ENCODE data around the gene CD83. TPM values are rescaled to one million over a fixed set of nuclear protein-coding genes. Genes with fewer than 3 reads are reported as not detected.
"Not testable (repeated sequence)": the region's sequence is repeated elsewhere in the genome, so short reads cannot be mapped to it uniquely, and the experiment has no call there.

Gene CD83
- total RNA-seq, 2 experiments from 2014 or later = 45.6 to 48.3 TPM

DNA sequence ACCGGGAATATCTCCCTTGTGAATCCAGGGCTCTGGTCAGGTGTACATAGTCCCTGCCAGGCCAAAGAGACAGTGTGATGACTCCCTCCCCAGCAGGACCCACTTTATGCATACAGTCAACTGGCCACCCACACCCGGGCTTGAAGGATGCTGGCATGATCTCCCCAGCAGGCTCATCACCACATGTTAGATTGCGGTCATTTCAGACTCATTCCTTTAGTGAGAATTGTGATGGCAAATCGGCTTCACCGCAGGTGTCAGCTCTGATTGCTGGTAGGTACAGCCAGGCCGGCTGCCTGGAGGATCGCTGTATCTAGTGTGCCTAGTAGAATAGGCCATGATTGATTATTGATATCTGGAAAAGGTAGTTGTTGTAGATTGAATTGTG, 24.5 kb downstream of the CD83 start:
- ChIA-PET POLR2A (no interaction called here), CTCF (interaction anchor here (0.9 kb wide), 1 partner anchor 76 kb away, joined by 4 read pairs; no protein-coding TSS in a partner anchor)

DNA sequence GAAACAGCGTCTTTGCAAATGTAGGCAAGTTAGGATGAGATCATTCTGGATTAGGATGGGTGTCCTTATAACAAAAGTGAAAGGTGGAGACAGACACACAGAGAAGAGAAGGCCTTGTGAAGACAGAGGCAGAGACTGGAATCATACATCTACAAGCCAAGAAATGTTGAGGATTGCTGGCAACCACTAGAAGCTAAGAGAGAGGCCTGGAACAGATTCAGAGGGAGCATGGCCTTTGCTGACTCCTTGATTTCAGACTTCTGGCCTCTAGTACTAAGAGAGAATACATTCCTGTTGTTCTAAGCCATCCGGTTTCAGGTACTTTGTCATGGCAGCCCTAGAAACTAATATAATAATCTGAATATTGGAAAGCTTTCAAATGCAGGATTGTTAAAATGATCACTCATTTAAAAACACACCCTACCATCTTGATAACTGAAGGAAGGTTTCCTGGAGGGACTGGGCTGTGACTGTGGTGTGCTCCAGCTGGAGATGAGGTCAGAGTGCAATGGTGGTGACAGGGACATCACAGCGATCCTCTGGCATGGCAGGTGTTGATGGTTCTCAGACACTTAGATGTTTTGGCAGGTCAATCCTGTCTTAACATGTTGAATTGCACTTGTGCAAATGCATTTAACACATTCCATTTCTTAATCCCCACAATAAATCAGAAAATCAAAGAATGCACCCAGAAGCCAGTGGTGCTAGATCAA, 25.1 kb downstream of the CD83 start:
- ChIA-PET POLR2A (no interaction called here), CTCF (interaction anchor here (0.9 kb wide), 1 partner anchor 77 kb away, joined by 4 read pairs; no protein-coding TSS in a partner anchor)

DNA sequence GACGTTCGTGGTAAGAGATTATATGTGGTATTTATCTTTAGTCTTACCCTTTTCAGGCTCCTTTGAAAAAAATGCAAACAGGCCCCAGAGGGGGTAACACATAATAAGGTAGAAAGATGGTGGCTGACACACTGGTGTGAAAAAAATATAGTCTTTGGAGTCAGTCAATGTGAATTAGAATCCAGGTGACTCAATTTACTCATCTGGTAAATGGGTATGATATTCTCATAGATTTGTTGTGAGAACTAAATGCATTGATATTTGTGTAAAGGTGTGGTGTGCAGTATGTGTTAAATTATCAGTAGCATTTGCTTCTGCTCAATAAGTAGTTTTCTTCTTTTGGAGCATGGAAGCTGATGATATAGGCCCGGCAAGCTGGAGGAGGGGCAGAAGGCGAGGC, 25.7 kb downstream of the CD83 start:
- POLR2A ChIA-PET = no interaction called here
- CTCF ChIA-PET = no interaction called here

DNA sequence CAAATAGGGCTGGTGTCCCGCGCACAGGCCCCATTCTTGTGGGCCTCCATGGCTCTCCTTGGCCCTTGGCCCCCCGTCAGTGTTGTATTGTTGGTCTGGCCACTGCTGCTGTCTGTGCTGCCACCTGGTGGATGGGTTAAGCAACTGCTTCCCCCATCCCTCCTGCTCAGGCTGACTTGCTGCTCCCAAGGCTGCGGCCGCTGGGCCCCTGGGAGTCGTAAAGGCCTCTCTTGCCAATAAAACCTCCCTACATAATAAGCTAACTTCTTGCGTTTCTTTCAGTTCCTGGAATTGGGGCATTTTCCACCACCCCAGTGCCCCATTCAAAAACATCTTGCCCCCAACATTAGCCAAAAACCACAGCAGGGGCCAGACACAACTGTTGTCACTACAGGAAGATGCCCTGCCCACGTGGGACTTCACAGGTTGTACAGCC, 27.1 kb downstream of the CD83 start:
- POLR2A ChIA-PET = no interaction called here

DNA sequence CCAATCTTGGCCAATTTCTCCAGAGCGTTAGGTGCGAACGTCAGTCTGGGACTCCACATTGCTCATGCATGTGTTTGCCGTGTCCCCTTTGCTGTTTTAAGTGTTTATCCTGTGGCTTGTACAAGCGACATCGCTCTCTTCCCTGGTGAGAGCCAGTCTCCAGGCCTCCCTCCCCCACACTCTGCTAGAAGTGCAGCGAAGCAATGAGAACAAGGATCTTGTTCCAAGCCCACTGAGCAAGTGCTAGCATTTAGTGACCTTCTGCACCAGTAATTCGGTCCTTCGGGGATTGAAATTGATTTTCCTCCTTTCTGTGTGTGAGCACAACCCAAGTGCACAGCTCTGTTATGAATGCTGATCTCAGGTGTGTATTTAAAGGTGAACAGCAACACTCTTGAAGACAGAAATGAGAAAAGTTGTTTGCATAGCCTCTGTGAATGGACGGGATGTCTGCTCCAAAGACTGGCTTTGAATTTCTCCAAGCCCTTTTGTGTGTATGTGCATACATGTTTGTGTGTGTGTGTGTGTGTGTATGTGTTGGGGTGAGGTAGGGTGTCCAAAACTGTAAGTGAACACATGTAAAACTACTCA, 29.0 kb downstream of the CD83 start:
- CTCF ChIA-PET = no interaction called here
- POLR2A ChIA-PET = no interaction called here

More for the DNA sequence above, 27.1 kb downstream of the CD83 start:
- CTCF ChIA-PET = interaction anchor here (0.7 to 1.6 kb wide), 12 partner anchors 15 to 350 kb away, joined by 3 to 6 read pairs (median 3); no protein-coding TSS in a partner anchor

DNA sequence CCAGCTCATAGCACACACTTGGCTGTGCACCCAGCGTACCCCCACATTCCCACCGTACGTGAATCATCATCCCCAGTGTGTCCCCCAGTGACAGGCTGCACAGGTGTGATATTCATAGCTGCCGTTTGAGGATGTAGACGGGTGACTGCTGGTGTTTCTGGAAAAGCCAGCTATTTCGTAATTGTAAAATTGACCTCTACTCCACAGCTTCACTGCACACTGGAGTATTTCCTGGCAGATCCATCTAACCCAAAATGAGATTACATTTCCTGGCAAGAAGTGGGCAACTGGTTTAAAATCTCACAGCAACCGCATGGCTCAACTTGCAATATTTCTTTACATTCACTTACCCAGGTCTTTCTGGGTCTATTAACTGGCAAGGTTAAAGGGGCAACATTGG, 30.3 kb downstream of the CD83 start:
- POLR2A ChIA-PET = no interaction called here
- CTCF ChIA-PET = interaction anchor here (0.9 kb wide), 1 partner anchor 239 kb away, joined by 4 read pairs; no protein-coding TSS in a partner anchor

DNA sequence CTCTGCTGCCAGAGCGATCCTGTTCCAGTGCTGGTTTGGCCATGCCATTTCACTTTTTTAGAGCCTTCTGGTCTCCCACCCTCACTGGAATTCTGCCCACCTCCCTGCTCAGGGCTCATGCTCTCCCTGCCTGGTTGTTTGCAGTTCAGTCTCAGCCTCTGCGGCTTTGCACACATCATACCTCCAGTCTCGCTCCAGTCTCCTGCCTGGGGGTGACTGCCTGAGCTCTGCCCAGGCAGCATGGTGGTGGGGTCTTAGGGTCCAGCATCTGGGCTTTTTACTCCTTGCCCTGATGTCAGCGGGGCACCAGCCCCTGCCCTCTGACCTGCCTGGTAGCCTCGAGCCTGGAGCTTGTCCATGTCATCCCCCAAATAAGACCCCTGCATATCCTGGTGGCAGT, 30.9 kb downstream of the CD83 start:
- POLR2A ChIA-PET = no interaction called here
- CTCF ChIA-PET = interaction anchor here (0.9 kb wide), 1 partner anchor 240 kb away, joined by 4 read pairs; no protein-coding TSS in a partner anchor

DNA sequence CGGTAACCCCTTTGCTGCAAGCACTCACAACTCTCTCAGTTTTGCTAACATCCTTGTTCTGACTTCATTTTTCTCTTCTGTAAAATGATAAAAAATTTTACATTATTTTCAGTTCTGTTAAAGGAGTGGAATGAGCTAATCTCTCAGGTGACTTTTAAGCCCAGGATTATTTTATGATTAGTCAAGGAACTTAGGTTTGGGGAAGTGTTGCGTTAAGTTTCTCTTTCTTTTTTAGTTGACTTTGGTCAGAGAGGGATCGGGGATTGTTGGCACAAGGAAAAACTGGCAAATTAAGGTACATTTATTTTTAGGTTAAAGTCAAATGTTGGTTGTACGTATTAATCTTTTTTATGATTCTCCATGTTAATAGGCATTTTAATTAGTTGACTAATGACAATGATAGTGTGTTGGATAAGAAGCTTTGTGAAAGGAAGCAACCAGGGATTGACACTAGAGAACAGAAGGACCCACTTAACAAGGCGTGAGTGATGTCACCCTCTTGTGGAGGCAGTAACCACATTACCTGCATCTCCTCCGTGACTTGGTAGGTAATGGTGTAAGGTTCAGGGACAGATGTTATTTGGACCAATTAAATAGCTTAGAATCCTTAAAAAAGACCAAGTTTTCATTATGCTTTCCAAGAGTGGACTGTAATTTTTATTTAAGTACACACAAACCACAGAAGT, 31.6 kb downstream of the CD83 start:
- ChIA-PET CTCF (no interaction called here), POLR2A (no interaction called here)

DNA sequence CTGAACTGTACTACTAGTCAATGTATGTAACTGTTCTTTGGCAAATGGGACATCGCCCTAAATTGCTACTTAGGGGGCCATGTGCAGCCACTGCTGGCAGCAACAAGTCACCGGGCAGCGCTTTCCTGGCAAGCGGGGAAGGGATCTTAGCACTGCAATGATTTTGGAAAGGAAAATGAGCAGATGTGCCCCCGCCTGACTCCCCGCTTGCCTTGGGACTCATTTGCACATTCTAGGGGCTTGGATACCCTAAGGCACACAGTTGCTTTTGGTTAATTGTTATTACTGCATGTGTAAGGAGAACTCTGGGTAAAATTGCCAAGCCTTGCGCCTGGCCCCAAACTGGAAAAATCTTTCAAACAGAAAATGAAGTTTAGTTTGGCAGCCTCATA, 32.2 kb downstream of the CD83 start:
- POLR2A ChIA-PET = no interaction called here
- CTCF ChIA-PET = no interaction called here

DNA sequence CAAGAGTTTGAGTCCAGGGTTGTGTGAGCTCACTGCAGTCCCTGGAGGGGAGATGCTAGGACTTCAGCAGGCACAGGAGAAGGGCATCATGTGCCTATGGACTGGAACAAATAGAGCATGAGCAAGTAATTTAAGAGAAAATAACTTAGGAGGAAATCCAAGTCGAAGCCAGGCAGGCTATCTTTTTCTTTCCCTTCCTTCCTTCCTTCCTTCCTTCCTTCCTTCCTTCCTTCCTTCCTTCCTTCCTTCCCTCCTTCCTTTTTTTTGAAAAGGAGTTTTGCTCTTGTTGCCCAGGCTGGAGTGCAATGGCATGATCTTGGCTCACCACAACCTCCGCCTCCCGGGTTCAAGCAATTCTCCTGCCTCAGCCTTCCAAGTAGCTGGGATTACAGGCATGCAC, 33.7 kb downstream of the CD83 start:
- POLR2A ChIA-PET, CTCF ChIA-PET: not testable (repeated sequence)

DNA sequence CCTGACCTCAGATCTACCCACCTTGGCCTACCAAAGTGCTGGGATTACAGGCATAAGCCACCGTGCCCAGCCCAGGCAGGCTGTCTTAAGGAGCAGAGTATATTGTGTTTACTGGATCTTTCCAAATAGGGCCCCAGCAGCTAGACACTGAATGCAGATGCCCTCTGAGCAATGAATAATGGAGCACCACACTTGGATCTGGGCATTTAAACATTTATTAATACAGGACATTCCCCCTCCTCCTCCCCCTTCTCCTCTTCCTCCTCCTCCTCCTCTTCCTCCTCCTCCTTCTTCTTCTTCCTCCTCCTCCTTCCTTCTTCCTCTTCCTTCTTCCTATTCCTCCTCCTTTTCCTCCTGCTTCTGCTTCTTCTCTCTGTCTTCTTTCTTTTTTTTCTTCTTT, 34.2 kb downstream of the CD83 start:
- POLR2A ChIA-PET = no interaction called here
- CTCF ChIA-PET = no interaction called here

DNA sequence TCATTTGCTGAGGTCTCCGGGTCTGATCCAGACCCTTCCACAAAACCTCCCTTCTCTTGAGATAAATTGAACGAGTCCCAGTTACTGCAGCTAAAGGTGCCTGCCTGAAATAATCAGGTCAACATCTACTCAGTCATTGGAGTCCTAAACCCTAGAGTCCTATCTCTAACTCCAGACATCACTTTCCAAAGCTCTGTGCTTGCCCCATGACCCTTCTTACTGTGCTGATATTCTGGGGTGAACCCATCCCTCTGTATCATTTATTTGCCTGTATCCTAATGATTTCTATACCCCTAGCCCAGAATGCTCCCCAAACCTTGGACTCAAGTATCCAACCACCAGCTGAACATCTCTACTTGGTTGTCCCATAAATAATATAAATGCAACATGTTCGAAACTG, 35.7 kb downstream of the CD83 start:
- ChIA-PET POLR2A (no interaction called here), CTCF (no interaction called here)

DNA sequence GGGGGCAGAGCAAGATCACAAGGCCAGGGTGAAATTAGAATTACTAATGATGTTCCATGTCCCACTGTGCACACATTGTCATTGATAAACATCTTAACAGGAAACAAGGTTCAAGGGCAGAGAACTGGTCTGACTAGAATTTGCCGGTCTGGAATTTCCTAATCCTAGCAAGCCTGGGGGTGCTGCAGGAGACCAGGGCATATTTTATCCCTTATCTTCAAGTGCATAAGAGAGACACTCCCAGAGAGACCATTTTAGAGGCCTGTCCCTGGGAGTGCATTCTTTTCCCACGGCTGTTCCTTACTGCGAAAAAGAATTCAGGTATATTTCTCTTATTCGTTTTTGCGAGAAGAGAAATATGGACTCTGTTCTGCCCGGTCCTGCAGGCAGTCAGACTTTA, 41.5 kb downstream of the CD83 start:
- CTCF ChIA-PET = no interaction called here
- POLR2A ChIA-PET = no interaction called here

DNA sequence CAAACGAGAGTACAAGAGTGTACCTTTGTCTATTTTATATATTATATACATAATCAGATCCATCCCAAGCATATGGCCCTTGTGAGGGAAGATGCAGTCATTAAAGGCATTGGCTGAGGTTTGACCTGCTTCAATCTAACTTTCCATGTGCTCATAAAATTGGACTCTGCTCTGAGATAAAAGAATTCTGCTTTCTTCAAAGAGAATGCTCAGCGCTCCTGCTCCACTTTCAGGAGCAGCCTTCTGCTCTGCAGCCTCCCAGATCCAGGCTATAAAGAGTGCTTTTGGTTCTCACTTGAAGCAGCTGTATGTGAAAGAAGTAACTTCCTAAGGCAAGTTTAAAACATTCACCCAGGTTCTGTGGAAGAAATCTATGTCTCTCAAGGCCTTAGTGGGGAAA, 45.3 kb downstream of the CD83 start:
- ChIA-PET POLR2A (interaction anchor here (0.6 kb wide), 1 partner anchor 1189 kb away, joined by 4 read pairs; no protein-coding TSS in a partner anchor), CTCF (interaction anchor here (0.7 kb wide), 1 partner anchor 29 kb away, joined by 4 read pairs; no protein-coding TSS in a partner anchor)

DNA sequence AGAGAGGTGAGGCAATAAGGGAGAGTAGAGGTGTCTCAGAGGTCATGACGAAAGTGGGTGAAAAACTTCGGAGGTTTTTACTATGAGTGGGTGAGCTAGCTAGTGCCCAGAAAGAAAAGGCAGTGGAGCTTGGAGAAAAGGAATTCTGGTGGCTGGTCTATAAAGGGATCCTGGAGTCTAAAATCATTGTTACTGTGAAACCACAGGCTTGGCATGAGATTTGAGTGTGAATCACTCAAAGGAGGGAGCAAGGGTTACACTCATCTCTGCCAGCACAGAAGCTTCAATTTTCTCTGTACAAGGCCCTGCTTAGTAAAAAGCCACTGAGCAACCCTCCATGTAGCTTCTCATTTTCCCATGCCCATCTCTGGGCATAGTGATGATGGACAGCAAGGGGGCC, 47.5 kb downstream of the CD83 start:
- CTCF ChIA-PET = no interaction called here
- POLR2A ChIA-PET = no interaction called here

DNA sequence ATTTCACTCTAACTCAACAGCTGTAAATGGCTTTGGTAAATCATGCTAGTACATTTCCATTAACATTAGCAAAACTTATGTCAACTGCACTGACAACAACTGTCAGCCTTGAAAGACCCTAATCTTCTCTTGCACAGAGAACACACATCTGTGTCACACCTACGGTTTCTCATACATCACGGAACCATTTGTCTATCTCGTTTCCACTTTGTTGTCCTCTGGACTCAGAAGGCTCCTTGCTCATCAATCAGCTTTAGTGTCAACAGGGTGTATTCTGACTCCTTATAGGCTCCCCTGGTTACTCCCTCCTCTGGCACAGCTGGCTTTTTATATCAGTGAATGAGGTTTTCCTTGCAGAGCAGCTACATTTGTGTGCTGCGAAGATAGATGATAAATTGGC, 49.3 kb downstream of the CD83 start:
- ChIA-PET CTCF (no interaction called here), POLR2A (no interaction called here)

DNA sequence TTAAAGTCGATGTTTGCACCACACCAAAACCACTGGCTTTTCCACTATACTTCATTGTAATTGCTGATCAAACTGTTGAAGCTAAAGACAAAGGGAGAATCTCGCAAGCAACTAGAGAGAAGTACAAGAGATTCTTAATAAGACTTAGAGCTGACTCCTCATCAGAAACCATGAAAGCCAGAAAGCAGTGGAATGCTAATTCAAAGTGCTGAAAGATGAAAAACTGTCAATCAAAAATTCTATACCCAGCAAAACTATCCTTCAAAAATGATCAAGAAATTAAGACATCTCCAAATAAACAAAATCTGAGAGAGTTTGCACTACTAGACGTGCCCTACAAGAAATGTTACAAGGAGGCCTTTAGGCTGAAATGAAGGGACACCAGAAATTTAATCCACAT, 52.6 kb downstream of the CD83 start:
- POLR2A ChIA-PET = no interaction called here
- CTCF ChIA-PET = no interaction called here

DNA sequence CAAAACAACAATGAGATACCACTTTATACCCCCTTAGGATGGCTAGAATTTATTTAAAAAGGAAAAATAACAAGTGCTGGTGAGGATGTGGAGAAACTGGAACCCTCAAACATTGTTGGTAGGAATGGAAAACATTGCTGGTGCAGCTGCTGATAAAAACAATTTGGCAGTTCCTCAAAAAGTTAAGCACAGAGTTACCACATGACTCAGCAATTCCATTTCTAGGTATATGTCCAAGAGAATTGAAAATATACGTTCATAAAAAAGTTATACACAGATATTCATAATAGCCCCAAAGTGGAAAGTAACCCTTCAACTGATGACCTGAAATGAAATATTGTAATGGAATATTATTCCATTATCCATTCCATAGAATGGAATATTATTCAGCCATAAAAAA, 55.0 kb downstream of the CD83 start:
- POLR2A ChIA-PET = no interaction called here
- CTCF ChIA-PET = no interaction called here

DNA sequence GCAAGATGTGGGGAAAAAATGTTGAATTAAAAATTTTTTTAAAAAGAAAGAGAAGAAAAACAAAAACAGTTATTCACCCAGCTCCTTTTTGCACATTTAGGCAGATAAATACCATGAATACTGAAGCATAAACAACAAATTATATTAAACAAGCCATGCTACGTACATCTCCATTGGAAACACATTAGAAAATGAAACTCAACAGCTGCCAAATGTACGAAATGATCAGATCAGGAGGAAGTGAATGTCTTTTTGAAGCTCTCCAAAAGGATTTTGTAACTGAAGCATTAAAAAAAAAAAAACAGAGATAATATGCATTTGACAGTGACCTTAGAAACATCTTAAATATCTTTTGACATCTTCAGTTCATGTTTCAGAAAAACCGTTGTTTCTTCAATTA, 56.7 kb downstream of the CD83 start:
- ChIA-PET CTCF (no interaction called here), POLR2A (no interaction called here)

DNA sequence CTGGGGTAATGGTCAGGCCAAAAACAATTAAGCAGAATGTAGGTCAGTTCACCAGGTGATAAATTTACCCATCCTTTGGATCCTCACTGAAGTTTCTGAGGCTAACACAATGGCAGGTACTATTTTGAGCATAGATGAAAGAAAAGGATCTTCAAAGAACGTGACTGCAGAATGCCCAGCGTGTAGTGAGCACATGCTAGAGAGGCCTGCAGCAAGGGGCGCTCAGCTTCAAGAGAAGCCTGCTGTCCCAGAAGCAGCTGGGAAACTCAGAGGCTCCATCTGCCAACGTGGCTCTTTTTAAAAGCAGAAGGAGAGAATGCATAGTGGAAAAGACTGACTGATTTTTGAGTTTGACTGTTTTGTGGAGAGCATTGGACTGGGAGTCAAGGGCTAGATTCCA, 57.4 kb downstream of the CD83 start:
- ChIA-PET POLR2A (no interaction called here), CTCF (no interaction called here)

DNA sequence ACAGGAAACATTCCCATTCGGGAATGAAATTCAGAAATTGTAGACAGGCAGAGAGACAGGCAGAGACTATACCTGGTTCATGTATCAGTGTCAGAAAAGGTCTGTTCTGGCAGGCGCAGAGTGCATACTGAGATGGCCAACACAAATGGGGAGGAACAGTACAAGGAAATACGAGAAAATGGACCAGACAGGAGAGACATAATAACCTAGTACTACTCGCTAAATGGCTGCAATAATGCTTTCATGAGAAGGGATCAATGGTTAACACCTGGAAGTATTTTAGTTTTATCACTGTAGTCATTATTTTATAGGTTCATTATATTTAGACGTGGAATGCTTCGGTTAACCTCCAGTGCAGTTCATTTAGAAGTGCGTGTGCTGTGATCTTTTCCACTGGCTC, 58.9 kb downstream of the CD83 start:
- ChIA-PET CTCF (no interaction called here), POLR2A (no interaction called here)

All from activated CD8-positive, alpha-beta memory T cell treated with anti-CD3 and anti-CD28 coated beads for 36 hours (primary cell).